DMS114 treated with DMSO at 0.1 percent for 48 hours (cell line): Measurements from ENCODE around the gene CBL.

Experiments used
- DNase-seq: peaks from one replicate; lab custom pipeline; 2025; ENCODE audit not compliant: unreplicated experiment; lab: John Stamatoyannopoulos, UW

The CBL gene

DNA sequence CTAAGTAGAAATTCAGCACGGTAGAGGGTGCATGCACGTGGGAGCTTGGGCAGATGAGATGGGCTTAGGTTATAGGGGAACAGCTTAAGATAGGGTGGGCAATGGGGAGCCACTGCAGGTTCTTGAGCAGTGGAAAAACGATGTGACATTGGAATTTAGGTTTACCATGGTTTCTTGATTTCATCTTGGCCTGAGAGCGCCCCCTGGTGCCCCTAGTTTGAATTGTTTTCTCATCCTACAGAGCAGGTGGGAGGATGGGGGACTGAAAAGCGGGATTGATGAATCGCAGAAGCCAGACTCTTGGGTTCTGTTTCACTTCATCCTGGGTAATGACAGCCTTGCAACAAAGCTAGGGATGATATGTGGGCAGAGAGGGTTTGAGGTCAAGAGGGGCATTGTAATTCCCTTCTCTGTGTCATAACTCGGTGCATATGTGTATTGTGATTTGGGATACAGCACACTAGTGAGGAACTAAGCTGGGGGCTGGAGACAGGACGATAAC is 117.4 kb downstream of the CBL start:
- DNase-seq, result peak; percentile 24

DNA sequence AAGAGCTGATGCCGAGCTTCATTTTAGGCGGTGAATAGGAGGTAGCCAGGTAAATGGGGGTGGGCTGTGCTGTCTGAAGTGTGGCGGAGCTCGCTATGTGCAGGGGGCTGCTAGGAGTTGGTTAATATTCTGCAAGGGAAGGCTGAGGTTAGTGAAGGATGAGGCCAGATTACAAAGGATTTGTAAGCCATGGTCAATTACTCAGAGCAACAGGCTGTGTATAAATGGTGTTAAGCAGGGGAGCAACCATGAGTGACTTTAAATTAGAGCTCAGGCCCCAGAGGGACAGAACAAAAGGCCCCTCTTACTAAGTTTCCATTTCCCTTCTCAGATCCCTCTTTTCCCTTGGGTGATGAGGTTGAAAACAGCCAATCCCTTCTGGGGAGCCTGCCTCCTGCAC is 118.0 kb downstream of the CBL start:
- DNase-seq, result no peak

DNA sequence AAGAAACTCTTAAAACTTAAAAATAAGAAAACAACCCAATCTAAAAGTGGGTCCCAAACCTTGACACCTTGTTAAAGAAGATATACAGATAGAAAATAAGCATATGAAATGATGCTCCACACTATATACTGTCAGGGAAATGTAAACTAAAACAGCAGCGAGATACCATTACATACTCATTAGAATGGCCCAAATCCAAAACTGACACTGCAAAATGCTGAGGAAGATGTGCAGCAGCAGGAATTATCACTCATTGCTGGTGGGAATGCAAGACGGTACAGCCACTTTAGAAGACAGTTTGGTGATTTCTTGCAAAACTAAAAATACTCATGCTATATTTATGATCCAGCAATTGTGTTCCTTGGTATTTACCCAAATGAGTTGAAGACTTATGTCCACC is 123.2 kb downstream of the CBL start:
- no peak for DNase-seq

DNA sequence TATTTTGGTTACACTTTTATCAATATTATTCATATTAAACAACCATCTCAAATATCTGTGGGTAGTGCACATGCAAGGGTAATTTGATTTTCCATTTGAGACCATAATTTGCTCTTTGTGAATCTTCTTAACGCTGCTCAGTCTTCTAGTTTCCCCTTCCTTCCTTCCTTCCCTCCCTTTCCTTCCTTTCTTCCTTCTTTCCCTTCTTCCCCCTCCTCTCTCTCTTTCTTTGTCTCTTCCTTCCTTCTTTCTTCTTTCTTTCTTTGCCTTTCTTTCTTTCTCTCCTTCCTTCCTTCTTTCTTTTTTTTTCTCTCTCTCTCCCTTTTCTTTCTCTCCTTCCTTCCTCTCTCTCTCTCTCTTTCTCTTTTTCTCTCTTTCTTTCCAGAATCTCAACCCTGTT is 124.1 kb downstream of the CBL start:
- DNase-seq, result no peak

DNA sequence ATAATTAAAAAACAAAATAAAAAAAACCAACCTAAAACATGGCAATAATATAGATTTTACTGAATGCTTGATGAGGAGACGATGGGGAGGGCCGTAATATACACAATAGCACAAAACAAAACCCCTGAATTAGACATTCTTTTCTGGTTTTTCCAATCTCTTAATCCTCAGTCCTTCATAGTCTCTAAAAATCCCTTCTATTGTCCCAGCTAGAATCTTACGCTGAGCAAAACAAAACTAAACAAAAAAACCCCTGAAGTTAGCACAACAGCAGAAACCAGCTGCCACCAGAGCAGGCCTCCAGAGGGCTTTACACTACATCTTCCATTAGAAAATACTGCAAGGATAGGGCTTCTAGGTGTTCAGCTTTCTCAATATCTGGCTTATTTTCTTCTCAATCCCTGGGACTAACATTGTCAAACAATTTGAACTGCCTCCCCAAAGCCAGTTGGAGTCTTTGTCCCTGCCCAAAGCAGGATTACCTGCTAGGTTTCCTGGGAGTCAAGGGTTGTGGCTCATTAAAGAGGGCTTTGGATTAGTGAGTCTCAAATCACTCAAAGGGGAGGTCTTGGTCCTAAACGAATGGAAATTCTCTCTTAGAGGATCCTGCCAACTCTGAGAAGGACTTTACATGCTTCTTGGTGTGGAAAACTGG is 126.1 kb downstream of the CBL start:
- DNase-seq, result no peak

DNA sequence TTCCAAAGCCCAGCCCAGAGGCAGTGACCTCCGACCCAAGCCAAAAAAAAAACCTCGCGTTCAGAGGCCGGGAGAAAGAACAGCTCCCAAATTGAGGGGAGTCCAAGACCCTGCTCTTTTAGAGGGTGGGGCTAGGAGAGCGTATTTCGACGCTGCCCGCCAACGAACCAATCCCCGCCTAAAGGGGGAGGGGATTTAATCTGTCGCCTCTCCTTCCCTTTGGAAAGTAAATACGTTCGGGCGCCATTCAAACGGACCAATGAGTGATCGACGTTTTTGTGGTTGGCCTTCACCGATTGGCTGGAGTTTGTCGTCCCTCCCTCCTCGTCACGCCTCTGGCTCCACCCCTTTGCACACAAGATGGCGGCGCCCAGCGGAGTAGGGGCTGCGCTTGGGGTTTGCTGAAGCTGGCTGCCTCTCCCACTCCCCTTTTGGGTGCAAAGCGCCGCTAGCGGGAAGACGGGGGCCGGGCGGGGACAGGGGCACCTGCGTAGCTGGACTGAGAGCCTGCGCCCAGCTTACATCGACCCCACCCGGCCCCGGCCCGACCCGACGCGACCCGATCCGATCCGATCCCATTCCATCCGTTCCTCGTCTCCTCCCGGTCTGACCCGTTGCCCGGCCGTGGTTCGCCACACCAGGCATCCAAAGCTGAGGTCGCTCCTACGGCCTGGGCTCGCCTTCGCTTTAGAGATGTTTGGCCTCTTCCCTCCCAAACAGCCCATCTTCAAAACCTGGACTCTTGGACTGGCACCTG is 128.2 kb downstream of the CBL start, which contains the start of gene RNF26:
Gene RNF26 (plus strand): TSS at position 354 of the 757 bp plus-strand sequence. CDS start 596 bp downstream, outside the sequence.
- peak; percentile 91 for DNase-seq

DNA sequence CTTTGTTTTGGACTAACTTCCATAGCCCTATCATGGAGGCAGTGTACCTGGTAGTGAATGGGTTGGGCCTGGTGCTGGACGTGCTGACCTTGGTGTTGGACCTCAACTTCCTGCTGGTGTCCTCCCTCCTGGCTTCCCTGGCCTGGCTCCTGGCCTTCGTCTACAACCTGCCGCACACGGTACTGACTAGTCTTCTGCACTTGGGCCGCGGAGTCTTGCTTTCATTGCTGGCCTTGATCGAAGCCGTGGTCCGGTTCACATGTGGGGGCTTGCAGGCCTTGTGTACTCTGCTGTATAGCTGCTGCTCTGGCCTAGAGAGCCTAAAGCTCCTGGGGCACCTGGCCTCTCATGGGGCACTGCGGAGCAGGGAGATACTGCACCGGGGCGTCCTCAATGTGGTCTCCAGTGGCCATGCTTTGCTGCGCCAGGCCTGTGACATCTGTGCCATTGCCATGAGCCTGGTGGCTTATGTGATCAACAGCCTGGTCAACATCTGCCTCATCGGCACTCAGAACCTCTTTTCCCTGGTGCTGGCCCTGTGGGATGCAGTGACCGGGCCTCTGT is 129.0 kb downstream of the CBL start:
- no peak for DNase-seq

DNA sequence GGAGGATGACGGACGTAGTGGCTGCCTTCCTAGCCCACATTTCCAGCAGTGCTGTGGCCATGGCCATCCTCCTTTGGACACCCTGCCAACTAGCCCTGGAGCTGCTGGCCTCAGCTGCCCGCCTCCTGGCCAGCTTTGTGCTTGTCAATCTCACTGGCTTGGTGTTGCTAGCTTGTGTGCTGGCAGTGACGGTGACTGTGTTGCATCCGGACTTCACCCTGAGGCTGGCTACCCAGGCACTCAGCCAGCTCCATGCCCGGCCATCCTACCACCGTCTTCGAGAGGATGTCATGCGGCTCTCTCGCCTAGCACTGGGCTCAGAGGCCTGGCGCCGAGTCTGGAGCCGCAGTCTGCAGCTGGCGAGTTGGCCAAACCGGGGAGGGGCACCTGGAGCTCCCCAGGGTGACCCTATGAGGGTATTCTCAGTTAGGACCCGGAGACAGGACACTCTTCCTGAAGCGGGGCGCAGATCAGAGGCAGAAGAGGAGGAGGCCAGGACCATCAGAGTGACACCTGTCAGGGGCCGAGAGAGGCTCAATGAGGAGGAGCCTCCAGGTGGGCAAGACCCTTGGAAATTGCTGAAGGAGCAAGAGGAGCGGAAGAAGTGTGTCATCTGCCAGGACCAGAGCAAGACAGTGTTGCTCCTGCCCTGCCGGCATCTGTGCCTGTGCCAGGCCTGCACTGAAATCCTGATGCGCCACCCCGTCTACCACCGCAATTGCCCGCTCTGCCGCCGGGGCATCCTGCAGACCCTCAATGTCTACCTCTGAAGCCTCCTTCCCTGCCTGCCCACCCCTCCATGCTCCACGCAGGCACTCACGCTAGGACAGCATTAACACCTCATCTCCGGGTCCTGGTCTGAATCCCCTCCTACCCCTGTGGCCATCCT is 129.8 kb downstream of the CBL start:
- no peak for DNase-seq

DNA sequence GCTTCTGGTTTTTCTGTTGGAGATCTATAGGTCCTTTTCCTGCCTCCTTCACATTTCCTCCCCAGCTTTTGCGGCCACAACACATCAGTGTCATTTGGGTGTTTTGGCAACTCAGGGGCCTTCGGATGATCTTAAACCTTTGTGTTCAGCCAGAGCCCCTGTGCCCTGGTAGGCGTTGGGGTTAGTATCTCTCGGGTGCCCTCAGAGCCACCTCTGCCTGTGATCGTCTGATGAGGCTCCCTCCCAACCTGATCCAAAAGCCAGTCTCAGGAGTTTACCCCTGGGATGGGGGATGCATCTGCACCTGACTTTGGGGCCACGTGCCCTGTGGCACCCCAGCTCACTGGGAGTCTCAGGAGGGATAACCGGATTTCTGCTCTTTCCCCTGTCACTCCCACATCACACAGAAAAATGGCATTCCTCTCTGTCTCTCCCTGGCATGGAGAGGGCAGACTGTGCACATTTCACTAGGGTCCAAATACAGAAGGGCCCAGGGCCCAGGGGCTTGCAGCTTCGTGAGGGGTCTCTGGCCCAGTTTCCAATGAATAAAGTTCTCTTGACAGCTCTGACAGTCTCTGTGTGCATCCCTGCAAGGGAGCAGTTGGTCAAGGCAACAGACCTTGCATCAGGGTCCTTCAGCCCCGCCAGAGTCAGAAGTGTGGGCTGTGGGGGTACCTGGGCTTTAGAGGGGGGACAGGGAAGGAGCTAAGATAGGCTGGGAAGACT is 130.8 kb downstream of the CBL start:
- no peak for DNase-seq

DNA sequence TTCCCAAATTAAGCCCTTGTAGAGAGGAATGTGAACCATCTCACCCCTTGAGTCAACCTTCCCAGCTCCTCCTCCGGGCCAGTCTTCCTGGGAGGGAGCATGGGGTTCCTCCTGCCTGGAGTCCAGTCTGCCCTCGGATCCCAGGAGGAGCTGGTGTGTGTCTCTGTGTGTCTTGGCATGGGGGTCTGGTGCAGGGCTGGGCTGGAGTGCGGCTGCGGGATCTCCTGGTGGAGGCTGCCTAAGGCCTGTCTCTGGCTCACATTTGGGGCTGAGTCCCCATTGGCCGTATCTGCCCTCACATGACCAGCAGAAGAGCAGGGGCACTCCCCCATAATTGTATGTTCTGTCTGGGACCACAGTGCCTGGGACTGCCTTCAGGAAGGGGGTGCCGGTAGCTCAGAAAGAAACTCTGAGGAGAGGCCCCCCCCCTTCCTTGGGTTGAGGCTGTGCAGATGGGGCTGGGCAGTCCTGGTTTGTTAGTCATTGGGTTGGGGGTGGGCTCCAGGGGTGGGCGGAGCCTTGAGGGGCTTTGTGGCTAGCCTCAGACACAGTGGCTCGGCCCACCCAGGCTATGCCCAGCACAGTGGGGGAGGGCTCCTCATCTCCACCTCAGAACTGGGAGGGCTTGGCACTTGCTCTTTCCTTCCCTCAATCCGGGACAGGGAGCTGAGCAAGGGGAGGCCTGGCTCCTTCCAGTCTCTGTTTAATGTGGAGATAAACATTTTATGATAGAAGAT is 131.6 kb downstream of the CBL start:
- DNase-seq, result no peak

DNA sequence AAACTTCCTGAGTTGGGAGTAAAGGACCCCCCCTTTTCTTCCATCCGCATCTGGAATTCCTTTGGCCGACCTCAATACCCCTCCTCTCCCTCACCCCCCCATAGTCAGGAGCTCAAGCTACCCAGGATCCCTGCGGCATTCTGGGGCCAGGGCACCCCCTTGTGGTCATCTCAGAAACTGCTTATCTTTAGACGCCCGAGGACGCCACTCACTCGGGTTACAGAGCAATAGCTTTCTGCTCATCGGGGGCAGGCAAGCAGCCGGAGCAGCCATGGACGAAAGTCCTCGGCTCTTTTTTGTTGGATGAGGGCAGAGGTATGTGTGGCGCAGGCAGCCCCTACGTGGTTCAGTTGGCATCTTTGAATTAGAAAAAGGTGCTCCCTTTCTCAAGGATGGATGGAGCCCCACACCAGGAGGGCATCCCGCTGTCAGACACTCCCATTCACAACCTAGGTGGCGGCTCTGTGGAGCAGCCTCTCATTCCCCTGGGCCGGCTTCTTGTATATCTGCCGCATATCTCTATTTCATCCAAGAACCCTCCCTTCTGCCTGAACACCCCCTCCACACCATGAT is 132.3 kb downstream of the CBL start:
- DNase-seq, result peak; percentile 29

DNA sequence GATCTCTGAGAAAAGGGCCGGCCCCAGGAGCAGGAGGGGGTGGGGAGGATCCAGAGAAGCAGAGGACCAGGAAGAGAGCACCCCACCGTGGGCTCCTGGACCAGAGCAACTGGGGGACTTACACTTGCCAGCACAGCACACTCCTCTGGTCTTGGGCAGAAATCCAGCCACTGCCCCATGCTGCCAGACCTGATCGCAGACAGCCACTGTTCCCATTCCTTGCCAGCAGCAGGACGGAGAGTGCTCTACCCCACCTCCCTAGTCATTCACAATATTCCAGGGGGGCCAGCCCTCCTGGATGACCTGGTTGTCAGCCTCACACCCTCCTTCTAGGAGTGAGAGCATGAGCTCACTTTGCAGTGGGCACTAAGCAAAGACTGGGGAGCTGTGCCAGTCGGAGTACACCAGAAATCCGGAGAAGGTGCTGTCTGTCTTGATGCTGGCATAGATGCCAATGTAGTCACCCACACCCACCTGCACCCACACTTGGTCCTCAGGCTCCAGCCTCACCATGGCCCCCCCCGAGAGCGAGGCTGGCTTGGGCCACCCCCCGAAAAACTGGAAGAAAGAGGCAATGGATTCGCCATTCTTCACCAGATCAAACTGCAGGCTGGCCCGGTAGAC is 132.9 kb downstream of the CBL start:
- DNase-seq, result no peak

DNA sequence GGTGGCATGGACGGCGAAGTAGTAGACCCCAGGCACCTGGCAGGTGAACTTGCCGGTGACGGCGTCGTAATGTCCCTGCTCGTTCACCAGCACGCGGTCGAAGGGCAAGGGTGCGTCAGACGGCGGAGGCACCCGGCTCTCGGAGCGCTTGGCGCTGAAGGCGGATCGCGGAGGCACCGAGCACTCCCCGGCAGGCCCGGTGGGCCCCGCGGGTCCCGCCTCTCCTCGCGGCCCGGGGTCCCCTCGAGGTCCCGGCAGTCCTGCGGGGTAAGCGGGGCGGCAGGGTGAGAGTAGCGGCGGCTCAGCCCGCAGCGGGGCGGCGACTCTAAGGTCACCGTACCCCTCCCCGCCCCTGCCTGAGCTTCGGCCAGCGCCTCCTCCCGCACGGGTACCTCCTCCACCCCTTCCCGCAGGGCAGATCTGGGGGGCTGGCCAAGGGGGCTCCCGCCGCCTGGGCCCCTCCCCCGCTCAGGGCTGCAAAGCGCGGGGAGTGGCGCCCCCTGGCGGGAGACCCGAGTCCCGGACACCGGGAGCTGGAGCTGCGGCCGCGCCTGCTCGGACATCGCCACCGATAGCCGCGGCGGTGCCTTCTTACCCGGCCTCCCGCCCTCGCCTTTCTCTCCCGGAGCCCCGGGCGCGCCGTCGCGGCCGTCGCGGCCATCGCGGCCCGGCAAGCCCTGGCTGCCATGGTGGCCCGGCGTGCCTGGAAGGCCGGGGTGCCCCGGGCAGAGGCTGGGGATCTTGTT is 133.6 kb downstream of the CBL start:
- DNase-seq, result peak; percentile 8

DNA sequence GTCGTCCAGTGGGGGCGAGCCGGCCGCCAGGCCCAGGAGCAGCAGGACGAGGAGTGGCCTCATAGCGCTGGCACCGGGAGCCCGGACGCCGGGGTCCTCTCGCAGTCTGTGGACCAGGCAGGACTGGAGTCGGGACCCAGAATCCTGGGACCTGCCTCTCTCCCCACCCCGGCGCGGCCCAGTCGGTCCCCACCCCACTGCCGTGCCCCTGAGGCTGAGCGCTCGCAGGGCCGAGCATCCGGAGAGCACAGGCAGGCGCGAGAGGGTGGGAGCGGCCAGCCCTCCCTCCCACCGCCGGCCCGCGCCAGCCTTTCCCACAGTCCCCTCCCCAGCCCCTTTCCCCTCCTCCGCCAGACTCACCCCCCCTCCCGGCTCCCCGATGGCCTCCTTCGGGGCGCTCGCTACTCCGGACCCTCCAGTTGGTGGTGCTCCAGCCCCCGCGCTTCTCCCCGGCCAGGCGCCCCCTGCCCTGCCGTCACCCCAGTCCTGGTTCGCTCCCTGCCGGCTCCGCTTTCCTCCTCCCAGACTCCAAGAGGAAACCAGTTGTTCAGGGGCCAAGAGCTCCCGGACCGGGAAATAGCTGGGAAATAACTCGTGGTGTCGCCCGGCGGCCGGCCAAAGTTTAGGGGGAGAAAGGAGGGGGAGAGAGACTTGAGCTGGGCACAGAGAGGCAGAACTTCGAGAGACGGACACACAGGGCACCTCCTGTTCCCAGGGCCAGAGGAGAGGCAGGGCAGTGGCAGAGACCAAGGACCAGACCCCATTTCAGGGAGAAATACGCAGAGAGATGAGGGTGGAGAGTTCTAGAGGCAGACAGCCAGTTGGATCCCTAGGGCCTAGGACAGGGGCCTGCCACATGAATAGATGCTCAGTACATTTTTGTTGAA is 134.4 kb downstream of the CBL start, which contains the start of gene C1QTNF5:
Gene C1QTNF5 (minus strand): TSS at position 549 of the 887 bp plus-strand sequence. CDS start 486 bp downstream, at position 63.
- DNase-seq, result no peak

DNA sequence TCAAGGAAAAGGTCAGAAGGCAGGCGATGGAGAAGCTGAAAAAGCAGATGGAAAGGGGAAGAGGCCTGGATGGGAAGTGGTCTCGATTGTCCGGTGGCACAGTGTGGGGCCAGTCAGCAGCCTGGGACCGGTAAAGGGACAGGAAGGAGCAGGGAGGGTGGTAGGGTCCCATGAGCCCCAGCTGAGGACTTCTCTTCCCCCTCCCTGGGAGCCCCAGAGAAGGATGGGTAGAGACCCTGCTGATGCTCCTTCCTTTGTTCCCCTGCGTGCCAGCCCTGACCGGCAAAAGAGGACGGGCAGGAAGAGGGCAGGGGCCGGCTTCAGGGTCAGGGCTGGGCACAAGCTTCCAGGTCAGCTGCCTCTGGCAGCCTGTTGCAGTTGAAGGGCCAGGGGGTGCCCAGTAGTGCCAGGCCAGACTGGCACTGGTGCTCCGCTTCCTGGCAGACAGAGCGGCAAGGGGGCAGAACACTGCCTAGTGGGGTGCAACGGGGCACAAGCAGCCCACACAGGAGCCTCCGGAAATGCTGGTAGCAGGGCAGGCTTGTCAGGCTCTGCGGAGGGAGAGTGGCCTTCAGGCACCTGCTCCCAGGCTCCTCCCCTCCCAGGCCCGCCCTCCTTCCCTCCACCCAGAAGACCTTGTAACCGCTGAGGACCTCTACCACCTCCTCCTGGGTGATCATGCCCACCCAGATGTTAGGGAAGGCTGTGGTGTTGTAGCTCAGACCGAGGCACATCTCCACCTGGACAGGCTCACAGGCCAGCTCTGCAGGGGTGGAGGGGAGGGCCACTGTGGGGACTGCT is 135.3 kb downstream of the CBL start:
- no peak for DNase-seq

DNA sequence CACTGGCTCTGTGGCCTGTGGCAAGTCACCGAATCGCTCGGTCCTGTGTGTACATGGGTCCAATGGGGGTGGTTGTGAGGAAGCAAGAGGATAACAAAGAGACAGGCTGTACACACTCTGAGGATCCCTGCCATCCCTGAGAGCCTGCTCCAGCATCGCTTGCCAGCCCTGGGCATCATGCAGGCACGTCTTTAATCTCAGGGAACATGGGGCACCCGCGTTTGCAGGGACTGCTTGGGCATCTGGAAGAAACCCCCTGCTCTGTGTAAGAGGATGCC is 135.8 kb downstream of the CBL start:
- no peak for DNase-seq
